Testis (tissue), 3 donors: ENCODE measurements around the gene PTGDS. TPM values are rescaled to one million over a fixed set of nuclear protein-coding genes. Genes with fewer than 3 reads are reported as not detected.

ENCODE experiments used
- DNase-seq: peaks from one replicate; pipeline ENCODE4 v3.0.0-alpha.2; 2019
- H3K27ac ChIP-seq, 2 donors: fragments of 200-600 bp; sonication (generic); one replicate each; pipeline ENCODE4 v1.5.1; 2019
- H3K27me3 ChIP-seq: fragments of 200-600 bp; sonication (generic); one replicate; pipeline ENCODE4 v1.5.1; 2019
- H3K36me3 ChIP-seq: fragments of 200-600 bp; sonication (generic); one replicate; pipeline ENCODE4 v1.5.1; 2017; ENCODE audit warnings: low read depth; ENCODE audit errors: missing control alignments
- H3K4me1 ChIP-seq: fragments of 200-600 bp; sonication (generic); one replicate; pipeline ENCODE4 v1.5.1; 2019
- H3K4me3 ChIP-seq, 2 donors: fragments of 200-600 bp; sonication (generic); one replicate each; pipeline ENCODE4 v1.5.1; 2017 to 2019
- H3K9me3 ChIP-seq: fragments of 200-600 bp; sonication (generic); one replicate; pipeline ENCODE4 v1.5.1; 2017
- CTCF ChIP-seq, 3 experiments: fragments of 450-650 bp in 2 of 3; fragments of 200-600 bp in 1 of 3; sonication (generic) in 1 of 3; IDR thresholded peaks; one replicate each; pipeline ENCODE4 v1.5.1; 2016 to 2019; ENCODE audit warnings: antibody characterized with exemption in 3 of 3, mild to moderate bottlenecking in 2 of 3, moderate library complexity in 1 of 3
- POLR2A ChIP-seq: fragments of 450-650 bp; IDR thresholded peaks from one replicate; pipeline ENCODE4 v1.6.1; 2017; ENCODE audit warnings: antibody characterized with exemption, mild to moderate bottlenecking, moderate library complexity
- WGBS, 2 donors: methylation state at CpG; one replicate each; pipeline ENCODE4 v1.1.5; 2018; 5-methylcytosine and 5-hydroxymethylcytosine counted together
- intact Hi-C: fragments of 100-400 bp; cut with DNase I; formaldehyde crosslinking; loops from one replicate; pipeline ENCODE4 v1.15.1; 2023; ENCODE audit warnings: low total_unique reads
- polyA plus RNA-seq: library from polyadenylated mRNA; stranded (reverse); fragments of 350-450 nt; fragmentation: Illumina TruSeq; extraction: RNeasy Lipid Tissue Mini Kit (QIAGEN cat#74804); gene quantifications from one replicate; pipeline ENCODE4 v1.2.3, GENCODE V29; 2014; ENCODE audit warnings: low read depth, low replicate concordance; ENCODE audit not compliant: insufficient read depth
- total RNA-seq, 2 donors: library from RNA; depleted of rRNA; stranded (reverse); fragments of >200 nt; gene quantifications; one replicate each; pipeline ENCODE4 v1.2.3, GENCODE V29; 2016

Gene PTGDS
- total and polyA plus RNA-seq, 3 donors from 2014 or later, result 4,976 to 5,948 (median 5,554) TPM

GRCh38 chr9:136995362-136995761 lies 18.1 kb downstream of the PTGDS start:
- Histone ChIP-seq H3K4me1 (peaks cover 21% of the 10 kb centered on the region), H3K27me3 (no peaks in the 10 kb centered on the region), H3K27ac (no peak overlapping the region), H3K9me3 (no peaks in the 10 kb centered on the region), H3K36me3 (no peaks in the 10 kb centered on the region), H3K4me3 (peak overlapping the region in 1 of 2 donors; percentile 44)
- no peak for DNase-seq
- TF ChIP-seq POLR2A (no peak), CTCF (IDR thresholded peaks at IDR 0.05) (no peak)
- intact Hi-C loops, result no loop called here
- WGBS, 2 donors, result 40 to 46% methylated on average over 8 to 30 of the region's 30 CpGs

- 17 to 30% methylated on average over 7 to 9 of the region's 12 CpGs for WGBS, 2 donors
- no peaks in the 10 kb centered on the region for H3K36me3 ChIP-seq
- DNase-seq, result no peak
- intact Hi-C loops, result no loop called here
- TF ChIP-seq POLR2A (no peak), CTCF (IDR thresholded peaks at IDR 0.05) (no peak)
- peaks cover 21% of the 10 kb centered on the region for H3K4me1 ChIP-seq
- H3K4me3 ChIP-seq, result no peak overlapping the region
- no peak overlapping the region for H3K27ac ChIP-seq
- H3K27me3 ChIP-seq, result no peaks in the 10 kb centered on the region
- no peaks in the 10 kb centered on the region for H3K9me3 ChIP-seq
Observed at GRCh38 chr9:136995772-136996311, 18.5 kb downstream of the PTGDS start.

GRCh38 chr9:136996361-136997292 lies 19.3 kb downstream of the PTGDS start, which contains the start of gene CLIC3:
TSS of gene CLIC3 (minus strand) at chr9:136996568. CDS start at chr9:136996543, 25 bp downstream.
- no peaks in the 10 kb centered on the region for H3K36me3 ChIP-seq
- H3K4me3 ChIP-seq, result peak within 1 kb of the TSS in 1 of 2 donors; percentile 44
- no peak for TF ChIP-seq POLR2A
- no peak for TF ChIP-seq CTCF (IDR thresholded peaks at IDR 0.05)
- DNase-seq, result no peak
- intact Hi-C loops, result no loop called here
- H3K4me1 ChIP-seq, result peaks cover 14% of the 10 kb centered on the region
- 59 to 90% methylated on average over 3 to 35 of the region's 35 CpGs for WGBS, 2 donors
- no peaks in the 10 kb centered on the region for H3K9me3 ChIP-seq
- H3K27me3 ChIP-seq, result no peaks in the 10 kb centered on the region
- no peak within 1 kb of the TSS for H3K27ac ChIP-seq

- no peak overlapping the region for H3K4me3 ChIP-seq
- no peaks in the 10 kb centered on the region for H3K27me3 ChIP-seq
- H3K27ac ChIP-seq, result no peak overlapping the region
- no peak for DNase-seq
- H3K4me1 ChIP-seq, result peaks cover 13% of the 10 kb centered on the region
- WGBS, 2 donors, result 87 to 95% methylated on average over 10 of the region's 10 CpGs
- H3K9me3 ChIP-seq, result no peaks in the 10 kb centered on the region
- intact Hi-C loops, result no loop called here
- no peaks in the 10 kb centered on the region for H3K36me3 ChIP-seq
- no peak for TF ChIP-seq POLR2A
- no peak for TF ChIP-seq CTCF (IDR thresholded peaks at IDR 0.05)
Observed at GRCh38 chr9:136997371-136997770, 20.1 kb downstream of the PTGDS start.
